NCI-H1417 (cell line): Measurements from ENCODE around the gene ATPAF2.
A peak's percentile ranks its signal among the peaks of the same experiment; 100 is the strongest.

ENCODE experiments used
- DNase-seq, 3 experiments: peaks; one replicate each; lab custom pipeline; 2025; lab: John Stamatoyannopoulos, UW

Gene ATPAF2

GRCh38 chr17:17985555-17985954 lies 53.4 kb downstream of the ATPAF2 start:
- DNase-seq, result no peak

- no peak for DNase-seq
These were observed 53.8 kb downstream of the ATPAF2 start for GRCh38 chr17:17985153-17985552.

GRCh38 chr17:17983776-17984175 lies 55.2 kb downstream of the ATPAF2 start:
- no peak for DNase-seq

GRCh38 chr17:17983376-17983775 lies 55.6 kb downstream of the ATPAF2 start:
- DNase-seq, result no peak

GRCh38 chr17:17982801-17983200 lies 56.2 kb downstream of the ATPAF2 start:
- DNase-seq, result no peak

- DNase-seq, result peak in 1 of 3 experiments; percentile 63
These were observed 57.6 kb downstream of the ATPAF2 start for GRCh38 chr17:17981330-17981729.

- DNase-seq, result no peak
These were observed 59.2 kb downstream of the ATPAF2 start for GRCh38 chr17:17979778-17980177.

GRCh38 chr17:17978481-17979424 lies 60.2 kb downstream of the ATPAF2 start:
- no peak for DNase-seq

GRCh38 chr17:17976931-17977570 lies 61.9 kb downstream of the ATPAF2 start:
- DNase-seq, result no peak

- no peak for DNase-seq
These were observed 63.5 kb downstream of the ATPAF2 start for GRCh38 chr17:17975436-17975835.

- no peak for DNase-seq
These were observed 66.1 kb downstream of the ATPAF2 start for GRCh38 chr17:17972952-17973254.

GRCh38 chr17:17972126-17972951 lies 66.6 kb downstream of the ATPAF2 start, which contains the start of the genes DRC3 and TOM1L2:
Gene DRC3, plus strand, starts transcription at chr17:17972862. Its CDS starts 4,737 bp downstream, at chr17:17977599.
Gene TOM1L2, minus strand, starts transcription at chr17:17972400. Its CDS starts 87 bp downstream, at chr17:17972313.
- peak; percentile 98 to 100 (median 98) for DNase-seq

- peak in 1 of 3 experiments; percentile 48 for DNase-seq
These were observed 67.4 kb downstream of the ATPAF2 start for GRCh38 chr17:17971431-17972125.

GRCh38 chr17:17970699-17971430 lies 68.1 kb downstream of the ATPAF2 start:
- no peak for DNase-seq
